Measurements from ENCODE around the gene ASIP. TPM values are rescaled to one million over a fixed set of nuclear protein-coding genes. Genes with fewer than 3 reads are reported as not detected.
A peak's percentile ranks its signal among the peaks of the same experiment; 100 is the strongest.

ASIP gene
- total and polyA plus RNA-seq, 3 donors from 2014 or later = 0.65 to 2.1 TPM; not detected in 1

DNA sequence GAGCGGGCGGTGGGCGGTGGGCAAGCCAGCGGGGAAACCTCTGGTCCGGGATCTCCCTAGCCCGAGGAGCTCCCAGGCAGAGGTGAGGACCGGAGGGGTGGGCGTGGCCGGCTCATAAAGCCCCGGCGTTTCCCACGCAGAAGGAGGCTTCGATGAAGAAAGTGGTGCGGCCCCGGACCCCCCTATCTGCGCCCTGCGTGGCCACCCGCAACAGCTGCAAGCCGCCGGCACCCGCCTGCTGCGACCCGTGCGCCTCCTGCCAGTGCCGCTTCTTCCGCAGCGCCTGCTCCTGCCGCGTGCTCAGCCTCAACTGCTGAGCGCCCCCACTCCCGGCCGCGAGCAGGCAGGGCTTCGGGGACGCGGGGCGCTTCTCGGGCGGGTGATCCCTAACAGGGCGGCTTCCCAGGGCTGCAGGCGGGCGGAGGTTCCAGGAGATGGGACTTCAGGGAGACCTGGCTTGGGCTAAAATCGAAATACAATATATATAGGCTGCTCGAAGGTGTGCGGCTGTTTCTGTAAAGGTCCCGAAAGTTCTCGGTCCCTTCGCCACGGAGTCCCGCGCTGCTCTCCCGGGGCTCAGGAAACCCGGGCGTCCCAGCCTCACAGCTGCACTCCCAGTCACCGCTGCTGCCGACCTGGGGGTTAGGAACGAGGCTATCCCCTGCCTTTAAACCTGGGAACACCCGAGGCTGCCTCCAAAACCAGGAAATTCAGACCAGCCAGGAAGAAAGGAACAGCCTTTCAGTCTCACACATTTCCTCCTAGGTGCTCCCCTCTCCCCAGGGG lies 27.8 kb downstream of the ASIP start:
- peak; percentile 57 for DNase-seq
- WGBS, 2 donors = 16 to 18% methylated on average over 53 to 54 of the region's 58 CpGs

DNA sequence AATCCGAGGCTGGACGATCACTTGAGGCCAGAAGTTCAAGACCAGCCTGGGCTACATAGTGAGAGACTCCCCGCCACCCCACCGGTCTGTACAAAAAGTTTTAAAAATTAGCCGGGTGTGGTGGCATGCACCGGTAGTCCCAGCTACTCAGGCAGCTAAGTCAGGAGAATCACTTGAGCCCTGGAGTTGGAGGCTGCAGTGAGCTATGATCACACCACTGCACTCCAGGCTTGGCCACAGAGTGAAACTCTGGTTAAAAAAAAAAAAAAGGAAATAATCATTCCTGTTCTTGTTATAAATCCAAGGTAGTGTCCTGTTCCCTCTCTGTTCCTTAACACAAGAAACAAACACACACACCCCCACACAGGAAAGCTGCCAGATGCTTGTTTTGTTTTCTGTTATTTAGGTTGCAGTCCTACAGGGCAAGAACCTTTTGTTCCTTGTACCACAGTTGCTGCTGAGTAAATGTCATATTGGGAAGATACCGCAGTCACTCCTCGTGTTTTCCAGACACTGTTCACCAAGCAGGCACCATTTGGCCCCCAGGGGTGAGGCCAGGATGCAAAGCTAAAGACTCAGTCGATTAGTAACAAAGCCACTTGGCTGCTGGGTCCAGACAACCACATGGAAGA lies 28.9 kb downstream of the ASIP start:
- DNase-seq = peak; percentile 90
- Histone ChIP-seq H3K27ac (peak overlapping the region; percentile 73 to 77), H3K27me3 (no peaks in the 10 kb centered on the region), H3K36me3 (ENCODE audit: low read depth, missing control alignments) (no peaks in the 10 kb centered on the region), H3K4me1 (peaks cover 17% of the 10 kb centered on the region), H3K4me3 (no peak overlapping the region), H3K9me3 (no peaks in the 10 kb centered on the region)
- WGBS, 2 donors = 28 to 45% methylated on average over 8 to 9 of the region's 9 CpGs
- no peak for TF ChIP-seq POLR2A (IDR thresholded peaks at IDR 0.05)
- TF ChIP-seq, protein P1, sequence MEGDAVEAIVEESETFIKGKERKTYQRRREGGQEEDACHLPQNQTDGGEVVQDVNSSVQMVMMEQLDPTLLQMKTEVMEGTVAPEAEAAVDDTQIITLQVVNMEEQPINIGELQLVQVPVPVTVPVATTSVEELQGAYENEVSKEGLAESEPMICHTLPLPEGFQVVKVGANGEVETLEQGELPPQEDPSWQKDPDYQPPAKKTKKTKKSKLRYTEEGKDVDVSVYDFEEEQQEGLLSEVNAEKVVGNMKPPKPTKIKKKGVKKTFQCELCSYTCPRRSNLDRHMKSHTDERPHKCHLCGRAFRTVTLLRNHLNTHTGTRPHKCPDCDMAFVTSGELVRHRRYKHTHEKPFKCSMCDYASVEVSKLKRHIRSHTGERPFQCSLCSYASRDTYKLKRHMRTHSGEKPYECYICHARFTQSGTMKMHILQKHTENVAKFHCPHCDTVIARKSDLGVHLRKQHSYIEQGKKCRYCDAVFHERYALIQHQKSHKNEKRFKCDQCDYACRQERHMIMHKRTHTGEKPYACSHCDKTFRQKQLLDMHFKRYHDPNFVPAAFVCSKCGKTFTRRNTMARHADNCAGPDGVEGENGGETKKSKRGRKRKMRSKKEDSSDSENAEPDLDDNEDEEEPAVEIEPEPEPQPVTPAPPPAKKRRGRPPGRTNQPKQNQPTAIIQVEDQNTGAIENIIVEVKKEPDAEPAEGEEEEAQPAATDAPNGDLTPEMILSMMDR (IDR thresholded peaks at IDR 0.05) = no peak
- intact Hi-C loops (cut with DNase I; ENCODE audit: low total_unique reads) = no loop called here

More for the DNA sequence above, 27.8 kb downstream of the ASIP start:
- Histone ChIP-seq H3K27ac (peak overlapping the region; percentile 52 to 73), H3K9me3 (no peaks in the 10 kb centered on the region), H3K36me3 (ENCODE audit: low read depth, missing control alignments) (no peaks in the 10 kb centered on the region), H3K4me1 (peaks cover 17% of the 10 kb centered on the region), H3K27me3 (no peaks in the 10 kb centered on the region), H3K4me3 (peak overlapping the region; percentile 42 to 56)
- intact Hi-C loops (cut with DNase I; ENCODE audit: low total_unique reads) = no loop called here
- TF ChIP-seq POLR2A (IDR thresholded peaks at IDR 0.05) = no peak
- TF ChIP-seq, protein P1 (IDR thresholded peaks at IDR 0.05) = no peak

DNA sequence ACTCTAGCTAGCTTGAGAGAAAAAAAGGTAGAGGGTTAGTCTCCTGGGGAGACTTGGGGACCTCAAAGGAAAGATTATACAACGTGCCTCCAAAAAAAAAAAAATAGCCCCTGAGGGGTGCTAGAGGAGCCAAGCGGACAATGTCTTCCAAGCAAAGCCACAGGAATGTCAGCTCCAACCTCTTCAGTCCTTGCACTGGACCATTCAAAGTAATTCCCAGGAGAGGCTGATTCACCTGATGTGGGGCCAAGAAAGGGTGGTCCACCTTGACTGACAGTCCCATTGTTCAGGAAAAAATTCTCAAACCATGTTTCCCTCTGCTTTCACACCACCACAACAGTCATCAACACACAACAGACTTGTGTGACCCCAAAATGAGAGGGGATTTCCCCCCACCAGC lies 30.7 kb downstream of the ASIP start:
- Histone ChIP-seq H3K36me3 (ENCODE audit: low read depth, missing control alignments) (no peaks in the 10 kb centered on the region), H3K4me3 (no peak overlapping the region), H3K9me3 (no peaks in the 10 kb centered on the region), H3K27me3 (no peaks in the 10 kb centered on the region), H3K27ac (no peak overlapping the region), H3K4me1 (peaks cover 17% of the 10 kb centered on the region)
- no peak for DNase-seq
- TF ChIP-seq POLR2A (IDR thresholded peaks at IDR 0.05) = no peak
- TF ChIP-seq, protein P1 (IDR thresholded peaks at IDR 0.05) = no peak
- 75 to 79% methylated on average over 2 of the region's 2 CpGs for WGBS, 2 donors
- intact Hi-C loops (cut with DNase I; ENCODE audit: low total_unique reads) = no loop called here

DNA sequence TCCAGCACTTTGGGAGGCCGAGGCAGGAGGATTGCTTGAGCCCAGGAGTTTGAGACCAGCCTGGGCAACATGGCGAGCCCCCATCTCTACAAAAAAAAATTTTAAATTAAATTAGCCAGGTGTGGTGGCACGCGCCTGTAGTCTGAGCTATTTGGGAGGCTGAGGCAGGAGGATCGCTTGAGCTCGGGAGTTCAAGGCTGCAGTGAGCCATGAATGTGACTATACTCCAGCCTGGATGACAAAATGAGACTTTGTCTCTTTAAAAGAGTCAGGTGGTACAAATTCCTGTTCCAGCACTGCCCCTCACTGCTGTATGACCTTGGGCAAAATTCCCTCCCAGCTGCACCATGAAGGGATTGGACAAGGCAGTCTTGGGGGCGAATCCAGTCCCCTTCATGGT lies 33.5 kb downstream of the ASIP start:
- Histone ChIP-seq H3K4me3 (no peak overlapping the region), H3K27ac (no peak overlapping the region), H3K4me1 (peaks cover 15% of the 10 kb centered on the region), H3K27me3 (no peaks in the 10 kb centered on the region), H3K9me3 (no peaks in the 10 kb centered on the region), H3K36me3 (ENCODE audit: low read depth, missing control alignments) (no peaks in the 10 kb centered on the region)
- TF ChIP-seq, protein P1 (IDR thresholded peaks at IDR 0.05) = no peak
- TF ChIP-seq POLR2A (IDR thresholded peaks at IDR 0.05) = no peak
- WGBS, 2 donors = 87 to 92% methylated on average over 7 of the region's 7 CpGs
- intact Hi-C loops (cut with DNase I; ENCODE audit: low total_unique reads) = no loop called here
- DNase-seq = no peak
